Endodermal cell (in vitro differentiated cells): ENCODE data around the gene RHOB. TPM values are rescaled to one million over a fixed set of nuclear protein-coding genes. Genes with fewer than 3 reads are reported as not detected.
"Not testable (repeated sequence)": the region's sequence is repeated elsewhere in the genome, so short reads cannot be mapped to it uniquely, and the experiment has no call there.

Source experiments
- DNase-seq: peaks from one replicate; pipeline ENCODE4 v3.0.0-alpha.2; 2017
- H3K27ac ChIP-seq: 2 replicates; pipeline ENCODE4 v1.5.1; 2013; ENCODE audit warnings: mild to moderate bottlenecking, low read depth, low read length, moderate library complexity
- H3K27me3 ChIP-seq: 2 replicates; pipeline ENCODE4 v1.6.1; 2013; ENCODE audit warnings: mild to moderate bottlenecking, low read length, moderate library complexity; ENCODE audit not compliant: insufficient read depth, control insufficient read depth, poor library complexity, severe bottlenecking
- H3K36me3 ChIP-seq: 2 replicates; pipeline ENCODE4 v1.7.0; 2013; ENCODE audit warnings: mild to moderate bottlenecking, low read length, moderate library complexity; ENCODE audit not compliant: control insufficient read depth, insufficient read depth
- H3K4me1 ChIP-seq: one replicate; pipeline ENCODE4 v1.7.0; 2013; ENCODE audit warnings: low read length; ENCODE audit not compliant: control insufficient read depth, insufficient read depth
- H3K4me3 ChIP-seq: 2 replicates; pipeline ENCODE4 v1.5.1; 2013; ENCODE audit warnings: mild to moderate bottlenecking, low read length, moderate library complexity
- H3K9ac ChIP-seq: 2 replicates; pipeline ENCODE4 v1.6.1; 2013; ENCODE audit warnings: mild to moderate bottlenecking, low read length, moderate library complexity; ENCODE audit not compliant: poor library complexity, severe bottlenecking; ENCODE audit errors: extremely low read depth
- H3K9me3 ChIP-seq: 2 replicates; pipeline ENCODE4 v1.6.1; 2013; ENCODE audit warnings: mild to moderate bottlenecking, low read length, moderate library complexity; ENCODE audit not compliant: control insufficient read depth
- H3K27ac Mint-ChIP-seq: 2 replicates; pipeline ENCODE4 v1.8.0; 2020; ENCODE audit warnings: mixed read lengths
- H3K27me3 Mint-ChIP-seq: 2 replicates; pipeline ENCODE4 v1.8.0; 2021; ENCODE audit warnings: mild to moderate bottlenecking, mixed read lengths; ENCODE audit not compliant: insufficient read depth
- H3K36me3 Mint-ChIP-seq: 2 replicates; pipeline ENCODE4 v1.8.0; 2020; ENCODE audit warnings: low read depth, mixed read lengths
- H3K4me1 Mint-ChIP-seq: 2 replicates; pipeline ENCODE4 v1.8.0; 2020; ENCODE audit warnings: mixed read lengths
- H3K4me3 Mint-ChIP-seq: 2 replicates; pipeline ENCODE4 v1.8.0; 2020; ENCODE audit warnings: mild to moderate bottlenecking, moderate library complexity, mixed read lengths
- H3K9me3 Mint-ChIP-seq: 2 replicates; pipeline ENCODE4 v1.8.0; 2020; ENCODE audit warnings: mild to moderate bottlenecking, mixed read lengths
- WGBS, 2 experiments: methylation state at CpG; one replicate each; pipeline versions ENCODE4 v1.1.5 to v1.1.7; 2013; ENCODE audit warnings: missing lambda C conversion rate in 2 of 2, mixed read lengths in 1 of 2; ENCODE audit not compliant: insufficient coverage in 1 of 2, insufficient read length in 1 of 2; 5-methylcytosine and 5-hydroxymethylcytosine counted together
- total RNA-seq, 2 donors: library from RNA; stranded (reverse); fragmentation: NEBNext Ultra II Directional in 1 of 2; extraction: Animal tissue kit (Norgen Biotek cat#: 25700) in 1 of 2; gene quantifications; 2 replicates in 1 of 2; 3 replicates in 1 of 2; pipeline ENCODE4 v1.2.1, GENCODE V29; 2021
- TF ChIP-seq, protein P1 (sequence below): fragments of 200-600 bp; sonication (generic); conservative IDR thresholded peaks from 2 replicates; pipeline ENCODE4 v1.5.0; 2021; ENCODE audit warnings: antibody characterized with exemption, mild to moderate bottlenecking

Gene RHOB
- total RNA-seq, 2 donors from 2014 or later = 25.6 to 47.0 TPM

- H3K27ac Mint-ChIP-seq = no peak overlapping the region
Measured at GRCh38 chr2:20456116-20456571, 9.3 kb downstream of the RHOB start.

GRCh38 chr2:20456636-20457426 lies 10.0 kb downstream of the RHOB start:
- Mint-ChIP-seq H3K4me1 (peaks cover 15% of the 10 kb centered on the region), H3K27me3 (peaks cover 18% of the 10 kb centered on the region), H3K27ac (no peak overlapping the region), H3K9me3 (peaks cover 11% of the 10 kb centered on the region), H3K4me3 (no peak overlapping the region), H3K36me3 (no peaks in the 10 kb centered on the region)
- Histone ChIP-seq H3K4me3 (no peak overlapping the region), H3K36me3 (no peaks in the 10 kb centered on the region), H3K9me3 (no peaks in the 10 kb centered on the region), H3K4me1 (no peaks in the 10 kb centered on the region), H3K27ac (no peak overlapping the region), H3K9ac (no peak overlapping the region), H3K27me3 (peaks cover 10% of the 10 kb centered on the region)
- WGBS, 2 experiments = 83 to 100% methylated on average over 2 to 3 of the region's 3 CpGs
- DNase-seq = no peak
- TF ChIP-seq, protein P1, sequence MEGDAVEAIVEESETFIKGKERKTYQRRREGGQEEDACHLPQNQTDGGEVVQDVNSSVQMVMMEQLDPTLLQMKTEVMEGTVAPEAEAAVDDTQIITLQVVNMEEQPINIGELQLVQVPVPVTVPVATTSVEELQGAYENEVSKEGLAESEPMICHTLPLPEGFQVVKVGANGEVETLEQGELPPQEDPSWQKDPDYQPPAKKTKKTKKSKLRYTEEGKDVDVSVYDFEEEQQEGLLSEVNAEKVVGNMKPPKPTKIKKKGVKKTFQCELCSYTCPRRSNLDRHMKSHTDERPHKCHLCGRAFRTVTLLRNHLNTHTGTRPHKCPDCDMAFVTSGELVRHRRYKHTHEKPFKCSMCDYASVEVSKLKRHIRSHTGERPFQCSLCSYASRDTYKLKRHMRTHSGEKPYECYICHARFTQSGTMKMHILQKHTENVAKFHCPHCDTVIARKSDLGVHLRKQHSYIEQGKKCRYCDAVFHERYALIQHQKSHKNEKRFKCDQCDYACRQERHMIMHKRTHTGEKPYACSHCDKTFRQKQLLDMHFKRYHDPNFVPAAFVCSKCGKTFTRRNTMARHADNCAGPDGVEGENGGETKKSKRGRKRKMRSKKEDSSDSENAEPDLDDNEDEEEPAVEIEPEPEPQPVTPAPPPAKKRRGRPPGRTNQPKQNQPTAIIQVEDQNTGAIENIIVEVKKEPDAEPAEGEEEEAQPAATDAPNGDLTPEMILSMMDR = no peak

More at GRCh38 chr2:20456116-20456571, 9.3 kb downstream of the RHOB start:
- Mint-ChIP-seq H3K4me3 (no peak overlapping the region), H3K4me1 (peaks cover 22% of the 10 kb centered on the region), H3K9me3 (peaks cover 6% of the 10 kb centered on the region), H3K36me3 (no peaks in the 10 kb centered on the region), H3K27me3 (peaks cover 12% of the 10 kb centered on the region)
- Histone ChIP-seq H3K9me3 (no peaks in the 10 kb centered on the region), H3K27ac (no peak overlapping the region), H3K9ac (no peak overlapping the region), H3K27me3 (peaks cover 10% of the 10 kb centered on the region), H3K36me3 (no peaks in the 10 kb centered on the region), H3K4me1 (peaks cover 3% of the 10 kb centered on the region), H3K4me3 (no peak overlapping the region)
- peak; percentile 23 for DNase-seq
- TF ChIP-seq, protein P1 = no peak

GRCh38 chr2:20457661-20458630 lies 11.1 kb downstream of the RHOB start:
- TF ChIP-seq, protein P1 = no peak
- WGBS, 2 experiments = 92 to 94% methylated on average over 7 to 10 of the region's 10 CpGs
- peaks cover 8% of the 10 kb centered on the region for H3K4me1 Mint-ChIP-seq

DNA sequence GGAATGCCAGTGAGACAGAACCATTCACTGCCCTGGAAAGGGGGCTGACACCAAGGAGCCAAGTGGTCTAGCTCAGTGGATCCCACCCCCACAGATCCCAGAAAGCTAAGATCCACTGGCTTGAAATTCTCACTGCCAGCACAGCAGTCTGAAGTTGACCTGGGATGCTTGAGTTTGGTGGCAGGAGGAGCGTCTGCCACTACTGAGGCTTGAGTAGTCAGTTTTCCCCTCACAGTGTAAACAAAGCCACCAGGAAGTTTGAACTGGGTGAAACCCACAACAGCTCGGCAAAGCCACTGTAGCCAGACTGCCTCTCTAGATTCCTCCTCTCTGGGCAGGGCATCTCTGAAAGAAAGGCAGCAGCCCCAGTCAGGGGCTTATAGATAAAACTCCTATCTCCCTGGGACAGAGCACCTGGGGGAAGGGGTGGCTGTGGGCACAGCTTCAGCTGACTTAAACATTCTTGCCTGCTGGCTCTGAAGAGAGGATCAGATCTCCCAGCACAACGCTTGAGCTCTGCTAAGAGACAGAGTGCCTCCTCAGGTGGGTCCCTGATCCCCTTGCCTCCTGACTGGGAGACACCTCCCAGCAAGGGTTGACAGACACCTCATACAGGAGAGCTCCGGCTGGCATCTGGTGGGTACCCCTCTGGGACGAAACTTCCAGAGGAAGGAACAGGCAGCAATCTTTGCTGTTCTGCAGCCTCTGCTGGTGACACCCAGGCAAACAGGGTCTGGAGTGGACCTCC lies 12.0 kb downstream of the RHOB start:
- DNase-seq = peak; percentile 45
- not testable (repeated sequence) for H3K9me3 ChIP-seq, H3K4me1 ChIP-seq, H3K4me3 ChIP-seq, H3K4me1 Mint-ChIP-seq, H3K27ac Mint-ChIP-seq, H3K36me3 Mint-ChIP-seq, H3K4me3 Mint-ChIP-seq, H3K36me3 ChIP-seq, H3K27ac ChIP-seq, H3K9ac ChIP-seq, H3K27me3 ChIP-seq
- peaks cover 14% of the 10 kb centered on the region for H3K9me3 Mint-ChIP-seq
- H3K27me3 Mint-ChIP-seq = peaks cover 29% of the 10 kb centered on the region
- WGBS, 2 experiments = 82% methylated on average over 5 of the region's 5 CpGs; no CpG with 5 or more reads in 1 of the 2 experiments

More at GRCh38 chr2:20457661-20458630, 11.1 kb downstream of the RHOB start:
- Histone ChIP-seq H3K4me1 (no peaks in the 10 kb centered on the region), H3K27ac (no peak overlapping the region), H3K36me3 (no peaks in the 10 kb centered on the region), H3K9ac (no peak overlapping the region), H3K9me3 (no peaks in the 10 kb centered on the region), H3K27me3 (peaks cover 10% of the 10 kb centered on the region), H3K4me3 (no peak overlapping the region)
- DNase-seq = no peak
- no peaks in the 10 kb centered on the region for H3K36me3 Mint-ChIP-seq
- H3K27ac Mint-ChIP-seq = no peak overlapping the region
- H3K4me3 Mint-ChIP-seq = no peak overlapping the region
- H3K9me3 Mint-ChIP-seq = peaks cover 14% of the 10 kb centered on the region
- peaks cover 25% of the 10 kb centered on the region for H3K27me3 Mint-ChIP-seq
